ENCODE data around the gene ERVK3-1.
"Not testable (repeated sequence)": the region's sequence is repeated elsewhere in the genome, so short reads cannot be mapped to it uniquely, and the experiment has no call there.

Gene ERVK3-1

DNA sequence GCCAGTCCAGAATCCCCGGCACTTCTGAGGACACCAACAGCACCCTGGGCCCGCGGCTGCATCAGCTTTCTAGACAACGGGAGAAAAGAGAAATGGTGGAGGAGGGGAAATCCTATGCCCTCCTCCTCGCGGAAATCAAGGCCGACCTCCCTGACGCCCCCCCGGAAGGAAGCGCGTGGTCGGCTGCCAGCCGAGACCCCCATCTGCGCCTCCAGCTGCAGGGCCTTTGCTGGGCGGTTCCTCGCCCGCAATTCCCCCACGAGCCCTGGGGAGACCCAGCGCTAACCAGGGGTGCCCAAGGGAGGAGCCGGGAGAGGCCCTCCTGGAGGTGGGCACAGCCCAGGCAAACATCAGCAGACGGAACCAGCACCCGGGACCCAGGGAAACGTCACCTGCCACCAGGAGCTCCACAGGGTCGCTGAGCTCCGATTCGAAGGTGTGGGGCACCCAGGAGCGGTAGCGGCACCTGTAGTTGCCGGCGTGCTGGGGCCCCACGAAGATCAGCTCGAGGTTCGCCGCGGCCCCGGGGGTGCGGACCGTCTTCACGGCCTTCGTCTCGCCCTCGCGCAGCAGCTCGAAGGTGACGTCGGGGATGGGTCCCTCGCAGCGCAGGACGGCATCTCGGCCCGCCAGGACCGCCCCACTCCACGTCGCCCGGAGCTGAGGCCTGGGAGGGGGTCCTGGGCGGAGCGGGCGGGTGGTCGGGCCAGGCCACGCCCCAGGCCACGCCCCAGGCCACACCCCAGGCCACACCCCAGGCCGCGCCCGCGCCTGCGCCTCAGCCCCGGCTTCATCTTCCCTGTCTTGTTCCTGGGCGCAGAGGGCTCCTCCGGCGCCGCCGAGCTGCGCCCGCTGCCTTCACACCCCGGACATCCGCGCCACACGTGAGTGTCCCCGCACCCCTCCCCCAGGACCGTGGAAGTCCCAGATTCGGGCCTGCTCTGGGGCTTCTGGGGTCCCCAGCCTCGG, 42.1 kb downstream of the ERVK3-1 start:
- DNase-seq, result peak; percentile 46 to 73 (median 55)

DNA sequence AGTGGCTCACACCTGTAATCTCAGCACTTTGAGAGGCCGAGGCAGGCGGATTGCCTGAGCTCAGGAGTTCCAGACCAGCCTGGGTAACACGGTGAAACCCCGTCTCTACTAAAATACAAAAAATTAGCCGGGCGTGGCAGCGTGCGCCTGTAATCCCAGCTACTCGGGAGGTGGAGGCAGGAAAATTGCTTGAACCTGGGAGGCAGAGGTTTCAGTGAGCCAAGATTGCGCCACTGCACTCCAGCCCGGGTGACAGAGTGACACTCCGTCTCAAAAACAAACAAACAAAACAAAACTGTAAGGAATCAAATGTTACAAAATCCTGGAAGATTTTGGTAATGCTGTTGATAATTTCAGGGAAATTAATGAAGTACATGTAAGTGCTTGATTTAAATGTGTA, 42.9 kb downstream of the ERVK3-1 start:
- not testable (repeated sequence) for DNase-seq

DNA sequence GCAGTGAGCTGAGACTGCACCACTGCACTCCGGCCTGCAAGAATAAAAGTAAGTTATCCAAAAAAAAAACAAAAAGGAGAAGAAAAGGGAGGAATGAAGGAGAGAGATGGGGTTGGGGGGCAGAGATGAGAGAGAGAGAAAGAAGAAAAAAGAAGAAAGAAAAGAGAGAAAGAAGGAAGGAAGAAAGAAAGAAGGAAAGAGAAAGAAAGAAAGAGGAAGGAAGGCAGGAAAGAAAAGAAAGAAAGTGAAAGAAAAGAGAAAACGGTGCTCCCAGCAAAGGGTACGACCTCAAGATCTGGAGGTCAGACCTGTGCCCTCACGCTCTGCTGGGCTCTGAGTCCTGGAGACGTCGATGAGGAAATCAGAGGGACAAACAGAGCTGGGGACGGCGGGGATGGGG, 44.4 kb downstream of the ERVK3-1 start:
- no peak for DNase-seq

DNA sequence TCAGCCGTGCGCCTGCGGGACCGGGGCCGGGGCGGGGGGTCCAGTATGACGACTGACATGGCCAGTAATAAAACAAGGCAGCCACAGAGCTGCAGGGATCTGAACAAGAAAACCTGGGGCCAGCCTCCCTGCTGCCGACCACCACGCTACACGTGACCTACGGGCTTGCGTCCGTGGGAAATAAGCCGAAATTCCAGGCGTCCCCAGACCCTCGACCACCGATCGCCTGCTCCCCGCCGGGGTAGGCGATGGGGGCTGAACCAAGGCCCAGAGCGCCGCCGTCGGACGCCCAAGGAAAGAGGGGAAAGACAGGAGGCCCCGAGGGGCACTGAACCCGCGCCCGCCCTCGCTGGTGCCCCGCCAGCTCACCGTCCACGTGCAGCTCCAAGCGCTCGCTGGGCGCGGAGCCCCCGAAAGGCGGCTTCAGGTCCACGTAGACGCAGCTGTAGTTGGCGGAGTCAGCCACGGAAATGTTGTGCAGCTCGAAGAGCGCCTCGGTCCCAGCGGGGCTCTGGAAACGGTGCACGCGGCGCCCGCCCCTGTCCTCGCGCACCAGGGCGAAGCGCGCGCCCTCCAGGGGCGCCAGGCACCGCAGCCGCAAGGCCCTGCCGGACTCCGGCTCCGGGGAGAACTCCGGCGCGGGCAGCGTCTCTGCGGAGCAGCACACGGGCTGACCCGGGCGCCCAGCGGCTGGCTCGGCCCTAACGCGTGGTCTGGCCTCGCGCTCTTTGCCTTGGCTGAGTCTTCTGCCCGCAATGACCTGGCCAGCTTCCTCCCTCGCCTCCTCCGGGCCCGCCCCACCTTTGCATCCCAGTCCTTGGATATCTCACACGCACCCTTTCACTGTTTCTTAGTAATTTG, 45.1 kb downstream of the ERVK3-1 start:
- no peak for DNase-seq

- no peak for DNase-seq
Observed at GRCh38 chr19:58350871-58351557, 45.8 kb downstream of the ERVK3-1 start.

- no peak for DNase-seq
Observed at GRCh38 chr19:58351558-58351878, 46.3 kb downstream of the ERVK3-1 start.

DNA sequence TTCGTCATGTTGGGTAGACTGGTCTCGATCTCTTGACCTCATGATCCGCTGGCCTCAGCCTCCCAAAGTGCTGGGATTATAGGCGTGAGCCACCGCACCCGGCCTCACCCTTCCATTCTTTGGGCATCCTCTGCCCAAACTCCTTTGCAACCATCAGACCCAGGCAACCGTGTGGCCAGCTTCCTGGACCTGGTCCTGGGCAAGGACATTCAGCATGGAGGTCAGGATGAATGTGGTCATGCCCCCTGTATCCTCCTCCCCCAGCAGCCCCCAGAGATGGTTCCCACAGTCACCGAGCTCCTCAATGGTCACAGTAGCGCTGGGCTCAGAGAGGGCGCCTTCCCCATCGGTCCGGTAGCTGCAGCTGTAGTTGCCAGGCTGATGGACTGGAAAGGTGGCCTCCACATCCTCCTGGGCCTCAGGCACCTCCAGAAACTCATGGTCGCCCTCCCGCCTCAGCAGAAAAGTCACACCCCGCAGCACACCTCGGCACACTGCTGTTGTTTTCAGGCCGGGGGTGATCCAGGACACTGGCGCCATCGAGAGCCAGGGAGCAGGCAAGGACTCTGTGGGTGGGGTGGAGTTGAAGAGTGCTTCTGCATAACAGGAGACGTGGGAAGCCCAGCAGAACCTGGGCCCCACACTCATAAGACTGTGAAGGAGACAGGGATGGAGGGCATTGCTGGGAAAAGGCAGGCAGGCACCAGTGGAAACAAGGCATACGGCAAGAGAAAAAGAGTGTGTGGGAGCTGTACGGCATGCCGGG, 47.0 kb downstream of the ERVK3-1 start:
- DNase-seq, result no peak

- DNase-seq, result no peak
Observed at GRCh38 chr19:58352760-58353671, 47.8 kb downstream of the ERVK3-1 start, which contains the start of gene A1BG. Gene A1BG (minus strand): TSS chr19:58353492. CDS start chr19:58353437, 55 bp downstream.

GRCh38 chr19:58353717-58354477, 48.7 kb downstream of the ERVK3-1 start:
- DNase-seq, result no peak

GRCh38 chr19:58354478-58355030, 49.4 kb downstream of the ERVK3-1 start:
- no peak for DNase-seq

GRCh38 chr19:58355215-58355796, 50.1 kb downstream of the ERVK3-1 start:
- no peak for DNase-seq

DNA sequence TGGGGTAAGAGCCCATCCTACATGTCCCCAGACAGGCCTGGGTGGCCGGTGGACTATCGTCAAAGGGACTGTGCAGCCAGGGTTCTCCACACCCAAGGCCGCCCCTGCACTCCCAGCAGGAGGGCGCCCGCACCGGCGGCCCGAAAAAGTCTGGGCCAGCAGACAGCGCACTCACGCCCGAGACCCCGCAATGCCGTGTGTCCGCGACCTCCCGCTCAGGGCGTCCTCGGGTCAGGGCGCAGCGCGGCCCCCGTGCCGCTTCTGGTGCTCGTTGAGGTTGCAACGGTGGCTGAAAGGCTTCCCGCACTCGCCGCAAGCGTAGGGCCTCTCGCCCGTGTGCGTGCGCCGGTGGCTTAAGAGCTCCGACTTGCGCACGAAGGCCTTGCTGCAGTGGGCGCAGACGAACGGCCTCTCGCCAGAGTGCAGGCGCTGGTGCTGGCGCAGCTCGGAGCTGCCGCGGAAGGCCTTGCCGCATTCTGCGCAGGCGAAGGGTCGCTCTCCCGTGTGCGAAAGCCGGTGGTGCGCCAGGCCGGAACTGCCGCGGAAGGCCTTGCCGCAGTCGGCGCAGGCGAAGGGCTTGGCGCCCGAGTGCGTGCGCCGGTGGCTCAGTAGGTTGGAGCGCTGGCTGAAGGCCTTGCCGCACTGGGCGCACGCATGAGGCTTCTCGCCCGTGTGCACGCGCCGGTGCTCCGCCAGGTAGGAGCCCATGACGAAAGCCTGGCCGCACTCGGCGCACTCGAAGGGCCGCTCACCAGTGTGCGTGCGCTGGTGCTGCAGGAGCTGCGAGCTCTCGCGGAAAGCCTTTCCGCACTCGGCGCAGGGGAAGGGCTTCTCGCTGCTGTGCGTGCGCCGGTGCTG, 51.0 kb downstream of the ERVK3-1 start:
- peak in 2 of 5 donors; percentile 22 to 53 for DNase-seq

DNA sequence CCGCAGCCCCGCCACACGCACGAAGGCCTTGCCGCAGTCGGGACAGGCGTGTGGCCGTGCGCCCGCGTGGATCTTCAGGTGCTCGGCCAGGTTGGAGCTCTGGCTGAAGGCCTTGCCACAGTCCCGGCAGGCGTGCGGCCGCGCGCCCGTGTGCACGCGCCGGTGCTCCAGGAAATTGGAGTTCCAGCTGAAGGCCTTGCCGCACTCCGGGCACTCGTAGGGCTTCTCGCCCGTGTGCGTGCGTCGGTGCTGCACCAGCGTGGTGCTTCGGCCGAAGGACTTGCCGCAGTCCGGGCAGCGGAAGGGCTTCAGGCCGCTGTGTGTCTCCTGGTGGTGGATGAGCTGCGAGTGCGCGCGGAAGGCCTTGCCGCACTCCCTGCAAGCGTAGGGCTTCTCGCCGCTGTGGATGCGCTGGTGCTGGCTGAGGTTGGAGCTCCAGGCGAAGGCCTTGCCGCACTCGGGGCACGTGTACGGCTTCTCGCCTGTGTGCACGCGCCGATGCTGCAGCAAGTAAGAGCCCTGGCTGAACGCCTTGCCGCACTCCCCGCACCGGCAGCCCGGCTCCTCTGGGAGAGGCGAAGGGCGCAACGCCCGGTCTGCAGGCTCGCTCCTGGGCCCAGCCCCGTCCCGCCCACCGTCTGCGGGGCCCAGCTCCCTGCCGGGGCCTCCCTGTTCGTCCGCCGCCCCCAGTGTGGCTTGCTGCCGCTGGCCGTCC, 51.7 kb downstream of the ERVK3-1 start:
- DNase-seq, result no peak

- DNase-seq, result no peak
Observed at GRCh38 chr19:58357481-58358145, 52.4 kb downstream of the ERVK3-1 start.

- peak in 1 of 5 donors; percentile 61 for DNase-seq
Observed at GRCh38 chr19:58361900-58362271, 56.7 kb downstream of the ERVK3-1 start.

- DNase-seq, result peak; percentile 91 to 96 (median 94)
Observed at GRCh38 chr19:58362272-58362994, 57.3 kb downstream of the ERVK3-1 start, which contains the start of gene ZNF497. Gene ZNF497 (minus strand): TSS chr19:58362751. CDS start chr19:58357635, 5,116 bp downstream.

Measured in T-helper 1 cell (primary cell).